ENCODE data around the gene NOCT.
"Not testable (repeated sequence)": the region's sequence is repeated elsewhere in the genome, so short reads cannot be mapped to it uniquely, and the experiment has no call there.

The NOCT gene

GRCh38 chr4:139027776-139028175 is 12.2 kb downstream of the NOCT start:
- H3K27me3 ChIP-seq (ENCODE audit: low read depth, low read length), result no peaks in the 10 kb centered on the region
- H3K27ac ChIP-seq (ENCODE audit: low read length), result no peak overlapping the region
- no peak overlapping the region for H3K4me3 ChIP-seq (ENCODE audit: low read depth in 1 of 2, low read length in 2 of 2)
- H3K36me3 ChIP-seq (ENCODE audit: control insufficient read depth in 1 of 2, insufficient read depth in 2 of 2, low read length in 2 of 2), result no peaks in the 10 kb centered on the region
- peaks cover 0 to 9% of the 10 kb centered on the region in 2 donors for H3K4me1 ChIP-seq (ENCODE audit: control insufficient read depth in 1 of 2, insufficient read depth in 2 of 2, low read length in 2 of 2)
- H3K9me3 ChIP-seq (ENCODE audit: control insufficient read depth in 1 of 2, low read length in 2 of 2), result no peaks in the 10 kb centered on the region

- Histone ChIP-seq H3K9me3 (ENCODE audit: control insufficient read depth in 1 of 2, low read length in 2 of 2) (no peaks in the 10 kb centered on the region), H3K27ac (ENCODE audit: low read length) (no peak overlapping the region), H3K4me3 (ENCODE audit: low read depth in 1 of 2, low read length in 2 of 2) (no peak overlapping the region), H3K4me1 (ENCODE audit: control insufficient read depth in 1 of 2, insufficient read depth in 2 of 2, low read length in 2 of 2) (peaks cover 0 to 9% of the 10 kb centered on the region in 2 donors), H3K36me3 (ENCODE audit: control insufficient read depth in 1 of 2, insufficient read depth in 2 of 2, low read length in 2 of 2) (no peaks in the 10 kb centered on the region), H3K27me3 (ENCODE audit: low read depth, low read length) (no peaks in the 10 kb centered on the region)
Measured at GRCh38 chr4:139028191-139028661, 12.6 kb downstream of the NOCT start.

- H3K9me3 ChIP-seq (ENCODE audit: control insufficient read depth in 1 of 2, low read length in 2 of 2); H3K4me1 ChIP-seq (ENCODE audit: control insufficient read depth in 1 of 2, insufficient read depth in 2 of 2, low read length in 2 of 2); H3K4me3 ChIP-seq (ENCODE audit: low read depth in 1 of 2, low read length in 2 of 2); H3K27me3 ChIP-seq (ENCODE audit: low read depth, low read length); H3K27ac ChIP-seq (ENCODE audit: low read length); H3K36me3 ChIP-seq (ENCODE audit: control insufficient read depth in 1 of 2, insufficient read depth in 2 of 2, low read length in 2 of 2): not testable (repeated sequence)
Measured at GRCh38 chr4:139029866-139030363, 14.3 kb downstream of the NOCT start.

GRCh38 chr4:139030614-139031235 is 15.1 kb downstream of the NOCT start:
- Histone ChIP-seq H3K9me3 (ENCODE audit: control insufficient read depth in 1 of 2, low read length in 2 of 2) (no peaks in the 10 kb centered on the region), H3K4me3 (ENCODE audit: low read depth in 1 of 2, low read length in 2 of 2) (no peak overlapping the region), H3K4me1 (ENCODE audit: control insufficient read depth in 1 of 2, insufficient read depth in 2 of 2, low read length in 2 of 2) (peaks cover 0 to 9% of the 10 kb centered on the region in 2 donors), H3K27ac (ENCODE audit: low read length) (no peak overlapping the region), H3K36me3 (ENCODE audit: control insufficient read depth in 1 of 2, insufficient read depth in 2 of 2, low read length in 2 of 2) (peaks cover 0 to 2% of the 10 kb centered on the region in 2 donors), H3K27me3 (ENCODE audit: low read depth, low read length) (no peaks in the 10 kb centered on the region)

- H3K36me3 ChIP-seq (ENCODE audit: control insufficient read depth in 1 of 2, insufficient read depth in 2 of 2, low read length in 2 of 2), result peaks cover 0 to 9% of the 10 kb centered on the region in 2 donors
- H3K27ac ChIP-seq (ENCODE audit: low read length), result no peak overlapping the region
- H3K4me3 ChIP-seq (ENCODE audit: low read depth in 1 of 2, low read length in 2 of 2), result no peak overlapping the region
- H3K27me3 ChIP-seq (ENCODE audit: low read depth, low read length), result no peaks in the 10 kb centered on the region
- peaks cover 0 to 9% of the 10 kb centered on the region in 2 donors for H3K4me1 ChIP-seq (ENCODE audit: control insufficient read depth in 1 of 2, insufficient read depth in 2 of 2, low read length in 2 of 2)
- H3K9me3 ChIP-seq (ENCODE audit: control insufficient read depth in 1 of 2, low read length in 2 of 2), result no peaks in the 10 kb centered on the region
Measured at GRCh38 chr4:139035650-139036049, 20.1 kb downstream of the NOCT start.

- Histone ChIP-seq H3K27me3 (ENCODE audit: low read depth, low read length) (no peaks in the 10 kb centered on the region), H3K27ac (ENCODE audit: low read length) (no peak overlapping the region), H3K4me3 (ENCODE audit: low read depth in 1 of 2, low read length in 2 of 2) (no peak overlapping the region), H3K9me3 (ENCODE audit: control insufficient read depth in 1 of 2, low read length in 2 of 2) (no peaks in the 10 kb centered on the region), H3K36me3 (ENCODE audit: control insufficient read depth in 1 of 2, insufficient read depth in 2 of 2, low read length in 2 of 2) (peaks cover 0 to 9% of the 10 kb centered on the region in 2 donors), H3K4me1 (ENCODE audit: control insufficient read depth in 1 of 2, insufficient read depth in 2 of 2, low read length in 2 of 2) (peaks cover 0 to 4% of the 10 kb centered on the region in 2 donors)
Measured at GRCh38 chr4:139036885-139037284, 21.3 kb downstream of the NOCT start.

GRCh38 chr4:139038874-139039443 is 23.4 kb downstream of the NOCT start:
- peaks cover 0 to 5% of the 10 kb centered on the region in 2 donors for H3K4me1 ChIP-seq (ENCODE audit: control insufficient read depth in 1 of 2, insufficient read depth in 2 of 2, low read length in 2 of 2)
- peaks cover 0 to 9% of the 10 kb centered on the region in 2 donors for H3K36me3 ChIP-seq (ENCODE audit: control insufficient read depth in 1 of 2, insufficient read depth in 2 of 2, low read length in 2 of 2)
- no peak overlapping the region for H3K27ac ChIP-seq (ENCODE audit: low read length)
- H3K4me3 ChIP-seq (ENCODE audit: low read depth in 1 of 2, low read length in 2 of 2), result no peak overlapping the region
- H3K9me3 ChIP-seq (ENCODE audit: control insufficient read depth in 1 of 2, low read length in 2 of 2), result no peaks in the 10 kb centered on the region
- no peaks in the 10 kb centered on the region for H3K27me3 ChIP-seq (ENCODE audit: low read depth, low read length)

GRCh38 chr4:139042981-139043460 is 27.4 kb downstream of the NOCT start:
- Histone ChIP-seq H3K4me3 (ENCODE audit: low read depth in 1 of 2, low read length in 2 of 2) (peak overlapping the region in 1 of 2 donors; percentile 44), H3K27me3 (ENCODE audit: low read depth, low read length) (no peaks in the 10 kb centered on the region), H3K27ac (ENCODE audit: low read length) (no peak overlapping the region), H3K9me3 (ENCODE audit: control insufficient read depth in 1 of 2, low read length in 2 of 2) (no peaks in the 10 kb centered on the region), H3K36me3 (ENCODE audit: control insufficient read depth in 1 of 2, insufficient read depth in 2 of 2, low read length in 2 of 2) (peaks cover 9 to 15% of the 10 kb centered on the region in 2 donors), H3K4me1 (ENCODE audit: control insufficient read depth in 1 of 2, insufficient read depth in 2 of 2, low read length in 2 of 2) (peaks cover 0 to 5% of the 10 kb centered on the region in 2 donors)

- no peak overlapping the region for H3K27ac ChIP-seq (ENCODE audit: low read length)
Measured at GRCh38 chr4:139044291-139044690, 28.7 kb downstream of the NOCT start.

GRCh38 chr4:139048026-139048425 is 32.4 kb downstream of the NOCT start:
- Histone ChIP-seq H3K27me3 (ENCODE audit: low read depth, low read length) (no peaks in the 10 kb centered on the region), H3K9me3 (ENCODE audit: control insufficient read depth in 1 of 2, low read length in 2 of 2) (no peaks in the 10 kb centered on the region), H3K27ac (ENCODE audit: low read length) (no peak overlapping the region), H3K36me3 (ENCODE audit: control insufficient read depth in 1 of 2, insufficient read depth in 2 of 2, low read length in 2 of 2) (peaks cover 19 to 21% of the 10 kb centered on the region in 2 donors), H3K4me1 (ENCODE audit: control insufficient read depth in 1 of 2, insufficient read depth in 2 of 2, low read length in 2 of 2) (peaks cover 0 to 3% of the 10 kb centered on the region in 2 donors), H3K4me3 (ENCODE audit: low read depth in 1 of 2, low read length in 2 of 2) (no peak overlapping the region)

More at GRCh38 chr4:139044291-139044690, 28.7 kb downstream of the NOCT start:
- Histone ChIP-seq H3K9me3 (ENCODE audit: control insufficient read depth in 1 of 2, low read length in 2 of 2) (no peaks in the 10 kb centered on the region), H3K4me1 (ENCODE audit: control insufficient read depth in 1 of 2, insufficient read depth in 2 of 2, low read length in 2 of 2) (peaks cover 0 to 5% of the 10 kb centered on the region in 2 donors), H3K27me3 (ENCODE audit: low read depth, low read length) (no peaks in the 10 kb centered on the region), H3K36me3 (ENCODE audit: control insufficient read depth in 1 of 2, insufficient read depth in 2 of 2, low read length in 2 of 2) (peaks cover 9 to 15% of the 10 kb centered on the region in 2 donors), H3K4me3 (ENCODE audit: low read depth in 1 of 2, low read length in 2 of 2) (no peak overlapping the region)

GRCh38 chr4:139050446-139050845 is 34.9 kb downstream of the NOCT start:
- no peak overlapping the region for H3K27ac ChIP-seq (ENCODE audit: low read length)
- H3K36me3 ChIP-seq (ENCODE audit: control insufficient read depth in 1 of 2, insufficient read depth in 2 of 2, low read length in 2 of 2), result peaks cover 22 to 24% of the 10 kb centered on the region in 2 donors
- H3K27me3 ChIP-seq (ENCODE audit: low read depth, low read length), result no peaks in the 10 kb centered on the region
- no peak overlapping the region for H3K4me3 ChIP-seq (ENCODE audit: low read depth in 1 of 2, low read length in 2 of 2)
- H3K4me1 ChIP-seq (ENCODE audit: control insufficient read depth in 1 of 2, insufficient read depth in 2 of 2, low read length in 2 of 2), result peaks cover 0 to 12% of the 10 kb centered on the region in 2 donors
- no peaks in the 10 kb centered on the region for H3K9me3 ChIP-seq (ENCODE audit: control insufficient read depth in 1 of 2, low read length in 2 of 2)
